ENCODE data around the gene SLAMF6. TPM values are rescaled to one million over a fixed set of nuclear protein-coding genes. Genes with fewer than 3 reads are reported as not detected.
"Not testable (repeated sequence)": the region's sequence is repeated elsewhere in the genome, so short reads cannot be mapped to it uniquely, and the experiment has no call there.

The SLAMF6 gene
- total RNA-seq, 1 donor from 2014 or later, result not detected

DNA sequence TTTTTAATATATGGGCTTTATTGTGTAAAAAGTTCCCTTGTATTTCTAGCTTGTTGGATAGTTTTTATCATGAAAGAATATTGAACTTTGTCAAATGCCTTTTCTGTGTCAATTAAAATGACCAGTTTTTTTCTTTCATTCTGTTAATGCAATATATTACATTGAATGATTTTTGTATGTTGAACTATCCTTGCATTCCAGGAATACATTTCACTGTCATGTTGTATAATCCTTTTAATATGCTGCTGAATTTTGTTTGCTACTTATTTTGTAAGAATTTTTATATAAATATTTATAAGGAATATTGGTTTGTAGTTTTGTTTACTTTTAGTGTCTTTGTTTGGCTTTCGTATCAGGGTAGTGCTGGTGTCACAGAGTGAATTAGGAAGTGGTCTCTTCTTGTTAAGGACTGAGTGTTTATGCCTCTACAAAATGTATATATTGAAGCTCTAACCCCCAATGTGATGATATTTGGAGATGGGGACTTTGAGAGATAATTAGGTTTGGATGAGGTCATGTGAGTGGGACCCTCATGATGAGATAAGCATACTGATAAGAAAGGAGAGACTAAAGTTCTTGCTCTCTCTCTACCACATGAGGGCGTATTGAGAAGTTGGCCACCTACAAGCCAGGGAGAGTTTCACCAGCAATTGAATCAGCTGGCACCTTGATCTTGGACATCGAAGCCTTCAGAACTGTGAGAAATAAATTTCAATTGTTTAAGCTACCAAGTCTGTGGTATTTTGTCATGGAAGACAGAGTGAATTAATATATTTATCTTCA lies 12.0 kb upstream of the SLAMF6 start:
- H3K27me3 ChIP-seq, result no peaks in the 10 kb centered on the region
- intact Hi-C loops (cut with DNase I), result no loop called here
- H3K36me3 ChIP-seq, result no peaks in the 10 kb centered on the region
- no peaks in the 10 kb centered on the region for H3K4me1 ChIP-seq
- H3K27ac ChIP-seq, result no peak overlapping the region
- no peak overlapping the region for H3K4me3 ChIP-seq
- TF ChIP-seq, protein P1, sequence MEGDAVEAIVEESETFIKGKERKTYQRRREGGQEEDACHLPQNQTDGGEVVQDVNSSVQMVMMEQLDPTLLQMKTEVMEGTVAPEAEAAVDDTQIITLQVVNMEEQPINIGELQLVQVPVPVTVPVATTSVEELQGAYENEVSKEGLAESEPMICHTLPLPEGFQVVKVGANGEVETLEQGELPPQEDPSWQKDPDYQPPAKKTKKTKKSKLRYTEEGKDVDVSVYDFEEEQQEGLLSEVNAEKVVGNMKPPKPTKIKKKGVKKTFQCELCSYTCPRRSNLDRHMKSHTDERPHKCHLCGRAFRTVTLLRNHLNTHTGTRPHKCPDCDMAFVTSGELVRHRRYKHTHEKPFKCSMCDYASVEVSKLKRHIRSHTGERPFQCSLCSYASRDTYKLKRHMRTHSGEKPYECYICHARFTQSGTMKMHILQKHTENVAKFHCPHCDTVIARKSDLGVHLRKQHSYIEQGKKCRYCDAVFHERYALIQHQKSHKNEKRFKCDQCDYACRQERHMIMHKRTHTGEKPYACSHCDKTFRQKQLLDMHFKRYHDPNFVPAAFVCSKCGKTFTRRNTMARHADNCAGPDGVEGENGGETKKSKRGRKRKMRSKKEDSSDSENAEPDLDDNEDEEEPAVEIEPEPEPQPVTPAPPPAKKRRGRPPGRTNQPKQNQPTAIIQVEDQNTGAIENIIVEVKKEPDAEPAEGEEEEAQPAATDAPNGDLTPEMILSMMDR (IDR thresholded peaks at IDR 0.05), result no peak
- H3K9me3 ChIP-seq, result peaks cover 2 to 3% of the 10 kb centered on the region in 2 donors
- no peak for DNase-seq (ENCODE audit: low spot score in 2 of 2)

DNA sequence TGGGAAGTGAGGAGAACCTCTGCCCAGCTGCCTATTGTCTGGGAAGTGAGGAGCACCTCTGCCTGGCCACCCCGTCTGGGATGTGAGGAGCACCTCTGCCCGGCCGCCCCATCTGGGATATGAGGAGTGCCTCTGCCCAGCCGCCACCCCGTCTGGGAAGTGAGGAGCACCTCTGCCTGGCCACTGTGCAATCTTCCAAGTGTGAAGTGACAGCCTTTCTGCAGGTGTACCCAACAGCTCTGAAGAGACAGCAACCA lies 9.4 kb upstream of the SLAMF6 start:
- H3K9me3 ChIP-seq; intact Hi-C loops (cut with DNase I); H3K4me3 ChIP-seq; H3K27me3 ChIP-seq; H3K36me3 ChIP-seq; H3K4me1 ChIP-seq; H3K27ac ChIP-seq; DNase-seq (ENCODE audit: low spot score in 2 of 2): not testable (repeated sequence)

DNA sequence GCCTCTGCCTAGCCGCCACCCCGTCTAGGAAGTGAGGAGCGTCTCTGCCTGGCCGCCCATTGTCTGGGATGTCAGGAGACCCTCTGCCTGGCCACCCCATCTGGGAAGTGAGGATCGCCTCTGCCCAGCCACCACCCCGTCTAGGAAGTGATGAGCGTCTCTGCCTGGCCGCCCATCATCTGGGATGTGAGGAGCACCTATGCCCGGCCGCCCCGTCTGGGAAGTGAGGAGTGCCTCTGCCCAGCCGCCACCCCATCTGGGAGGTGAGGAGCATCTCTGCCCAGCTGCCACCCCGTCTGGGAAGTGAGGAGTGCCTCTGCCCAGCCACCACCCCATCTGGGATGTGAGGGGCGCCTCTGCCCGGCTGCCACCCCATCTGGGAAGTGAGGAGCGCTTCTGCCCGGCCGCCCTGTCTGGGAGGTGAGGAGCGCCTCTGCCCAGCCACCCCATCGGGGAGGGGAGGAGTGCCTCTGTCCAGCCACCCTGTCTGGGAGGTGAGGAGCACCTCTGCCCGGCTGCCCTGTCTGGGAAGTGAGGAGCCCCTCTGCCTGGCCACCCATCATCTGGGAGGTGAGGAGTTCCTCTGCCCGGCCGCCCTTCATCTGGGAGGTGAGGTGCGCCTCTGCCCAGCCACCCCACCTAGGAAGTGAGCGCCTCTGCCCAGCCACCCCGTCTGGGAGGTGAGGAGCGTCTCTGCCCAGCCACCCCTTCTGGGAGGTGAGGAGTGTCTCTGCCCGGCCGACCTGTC lies 8.9 kb upstream of the SLAMF6 start:
- H3K9me3 ChIP-seq; DNase-seq (ENCODE audit: low spot score in 2 of 2); H3K27ac ChIP-seq; H3K27me3 ChIP-seq; H3K4me1 ChIP-seq; intact Hi-C loops (cut with DNase I); H3K4me3 ChIP-seq; H3K36me3 ChIP-seq: not testable (repeated sequence)

DNA sequence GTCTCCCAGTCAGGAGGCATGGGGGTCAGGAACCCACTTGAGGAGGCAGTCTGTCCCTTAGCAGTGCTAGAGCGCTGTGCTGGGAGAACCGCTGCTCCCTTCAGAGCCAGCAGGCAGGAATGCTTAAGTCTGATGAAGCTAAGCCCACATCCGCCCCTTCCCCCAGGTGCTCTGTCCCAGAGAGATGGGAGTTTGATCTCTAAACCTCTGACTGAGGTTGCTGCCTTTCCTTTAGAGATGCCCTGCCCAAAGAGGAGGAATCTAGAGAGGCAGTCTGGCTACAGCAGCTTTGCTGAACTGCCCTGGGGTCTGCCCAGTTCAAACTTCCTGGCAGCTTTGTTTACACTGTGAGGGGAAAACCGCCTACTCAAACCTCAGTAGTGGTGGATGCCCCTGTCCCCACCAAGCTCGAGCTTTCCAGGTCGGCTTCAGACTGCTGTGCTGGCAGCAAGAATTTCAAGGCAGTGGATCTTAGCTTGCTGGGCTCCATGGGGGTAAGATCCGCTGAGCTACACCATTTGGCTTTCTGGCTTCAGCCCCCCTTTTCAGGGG lies 6.4 kb upstream of the SLAMF6 start:
- H3K9me3 ChIP-seq; H3K27me3 ChIP-seq; H3K4me1 ChIP-seq; H3K4me3 ChIP-seq; intact Hi-C loops (cut with DNase I); DNase-seq (ENCODE audit: low spot score in 2 of 2); H3K36me3 ChIP-seq; H3K27ac ChIP-seq: not testable (repeated sequence)

- H3K27me3 ChIP-seq; H3K36me3 ChIP-seq; H3K4me1 ChIP-seq; H3K27ac ChIP-seq; H3K9me3 ChIP-seq; intact Hi-C loops (cut with DNase I); DNase-seq (ENCODE audit: low spot score in 2 of 2); H3K4me3 ChIP-seq: not testable (repeated sequence)
Measured at GRCh38 chr1:160523789-160524188, 734 bp upstream of the SLAMF6 start.

GRCh38 chr1:160522136-160522535 lies 919 bp downstream of the SLAMF6 start:
- TF ChIP-seq, protein P1 (IDR thresholded peaks at IDR 0.05), result no peak
- Histone ChIP-seq H3K27me3 (no peaks in the 10 kb centered on the region), H3K27ac (no peak overlapping the region), H3K4me1 (no peaks in the 10 kb centered on the region), H3K9me3 (no peaks in the 10 kb centered on the region), H3K4me3 (no peak overlapping the region), H3K36me3 (no peaks in the 10 kb centered on the region)
- no peak for DNase-seq (ENCODE audit: low spot score in 2 of 2)
- intact Hi-C loops (cut with DNase I), result no loop called here

- intact Hi-C loops (cut with DNase I), result no loop called here
- no peaks in the 10 kb centered on the region for H3K4me1 ChIP-seq
- H3K4me3 ChIP-seq, result no peak overlapping the region
- no peaks in the 10 kb centered on the region for H3K36me3 ChIP-seq
- no peak for DNase-seq (ENCODE audit: low spot score in 2 of 2)
- TF ChIP-seq, protein P1 (IDR thresholded peaks at IDR 0.05), result no peak
- H3K27ac ChIP-seq, result no peak overlapping the region
- no peaks in the 10 kb centered on the region for H3K9me3 ChIP-seq
- H3K27me3 ChIP-seq, result no peaks in the 10 kb centered on the region
Measured at GRCh38 chr1:160521554-160521953, 1.5 kb downstream of the SLAMF6 start.

All from ascending aorta (tissue), 2 donors.